ENCODE data around the gene EPB42.

GRCh38 chr15:43270113-43270665 lies 49.4 kb upstream of the EPB42 start:
- TF ChIP-seq, protein P1, sequence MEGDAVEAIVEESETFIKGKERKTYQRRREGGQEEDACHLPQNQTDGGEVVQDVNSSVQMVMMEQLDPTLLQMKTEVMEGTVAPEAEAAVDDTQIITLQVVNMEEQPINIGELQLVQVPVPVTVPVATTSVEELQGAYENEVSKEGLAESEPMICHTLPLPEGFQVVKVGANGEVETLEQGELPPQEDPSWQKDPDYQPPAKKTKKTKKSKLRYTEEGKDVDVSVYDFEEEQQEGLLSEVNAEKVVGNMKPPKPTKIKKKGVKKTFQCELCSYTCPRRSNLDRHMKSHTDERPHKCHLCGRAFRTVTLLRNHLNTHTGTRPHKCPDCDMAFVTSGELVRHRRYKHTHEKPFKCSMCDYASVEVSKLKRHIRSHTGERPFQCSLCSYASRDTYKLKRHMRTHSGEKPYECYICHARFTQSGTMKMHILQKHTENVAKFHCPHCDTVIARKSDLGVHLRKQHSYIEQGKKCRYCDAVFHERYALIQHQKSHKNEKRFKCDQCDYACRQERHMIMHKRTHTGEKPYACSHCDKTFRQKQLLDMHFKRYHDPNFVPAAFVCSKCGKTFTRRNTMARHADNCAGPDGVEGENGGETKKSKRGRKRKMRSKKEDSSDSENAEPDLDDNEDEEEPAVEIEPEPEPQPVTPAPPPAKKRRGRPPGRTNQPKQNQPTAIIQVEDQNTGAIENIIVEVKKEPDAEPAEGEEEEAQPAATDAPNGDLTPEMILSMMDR (optimal IDR thresholded peaks at IDR 0.05 in 1 of 3, IDR thresholded peaks at IDR 0.05 in 1 of 3, conservative IDR thresholded peaks at IDR 0.05 in 1 of 3; ENCODE audit: extremely low read depth in 1 of 3, insufficient read depth in 2 of 3, low read length in 3 of 3) = no peak
- TF ChIP-seq EZH2 (IDR thresholded peaks at IDR 0.05; ENCODE audit: low read length) = no peak
